ENCODE measurements around the gene B3GALT6.

- TF ChIP-seq CTCF (IDR thresholded peaks at IDR 0.05) (no peak), EP300 (IDR thresholded peaks at IDR 0.05; ENCODE audit: low read depth) (no peak)
These were observed 2.3 kb upstream of the B3GALT6 start for GRCh38 chr1:1229770-1230169.

All from transverse colon (tissue), 3 donors.